Panc1 (cell line): ENCODE data around the gene SRP68. TPM values are rescaled to one million over a fixed set of nuclear protein-coding genes. Genes with fewer than 3 reads are reported as not detected.

Experiments
- ATAC-seq: fragments of 200-7000 bp; cut with Tn5 transposase; 2 replicates; pipeline ENCODE4 v1.9.1; 2020; ENCODE audit warnings: mild to moderate bottlenecking, moderate library complexity
- BruUV-seq: library from RNA; stranded (reverse); fragments of 400-500 nt; replicated peaks from 2 replicates; lab custom pipeline; 2021; lab: Mats Ljungman, UMichigan
- CTCF ChIA-PET: fragments of 300-600 bp; sonication (Branson Sonifier 250); formaldehyde crosslinking; loops from one replicate; lab custom pipeline; 2022; ENCODE audit warnings: antibody characterized with exemption; lab: Charles Lee
- POLR2A ChIA-PET: fragments of 300-600 bp; sonication (Branson Sonifier 250); formaldehyde crosslinking; loops from one replicate; lab custom pipeline; 2022; ENCODE audit warnings: antibody characterized with exemption; lab: Charles Lee
- DNase-seq: peaks from one replicate; pipeline ENCODE4 v3.0.0-alpha.2; 2010; ENCODE audit warnings: low read depth, low spot score
- H3K27ac ChIP-seq: 2 replicates; pipeline ENCODE4 v1.5.1; 2011; ENCODE audit warnings: mild to moderate bottlenecking, low read length, inconsistent platforms
- H3K27me3 ChIP-seq: fragments of 200-500 bp; sonication (Bioruptor generic); 2 replicates; pipeline ENCODE4 v1.6.0; 2014; ENCODE audit warnings: low read length, inconsistent platforms; ENCODE audit not compliant: control insufficient read depth, insufficient read depth
- H3K36me3 ChIP-seq: fragments of 200-500 bp; sonication (Bioruptor generic); 2 replicates; pipeline ENCODE4 v1.5.1; 2014; ENCODE audit warnings: inconsistent platforms, mild to moderate bottlenecking, low read length, moderate library complexity; ENCODE audit not compliant: control insufficient read depth, insufficient read depth
- H3K4me1 ChIP-seq: 2 replicates; pipeline ENCODE4 v1.5.1; 2011; ENCODE audit warnings: inconsistent platforms, mild to moderate bottlenecking, low read length, moderate library complexity; ENCODE audit not compliant: control insufficient read depth, insufficient read depth
- H3K4me3 ChIP-seq, 2 experiments: 2 replicates each; pipeline ENCODE4 v1.5.1; 2011 to 2012; ENCODE audit warnings: low read depth in 2 of 2, low read length in 2 of 2, mild to moderate bottlenecking in 2 of 2, inconsistent platforms in 1 of 2, moderate library complexity in 1 of 2
- H3K9me3 ChIP-seq: fragments of 200-500 bp; sonication (Bioruptor generic); 2 replicates; pipeline ENCODE4 v1.5.1; 2014; ENCODE audit warnings: low read depth, mild to moderate bottlenecking, inconsistent platforms, low read length, moderate library complexity; ENCODE audit not compliant: control insufficient read depth, insufficient read depth
- CTCF ChIP-seq: fragments of 450-650 bp; IDR thresholded peaks from 2 replicates; pipeline ENCODE4 v1.5.1; 2017; ENCODE audit warnings: mild to moderate bottlenecking
- POLR2AphosphoS5 ChIP-seq: IDR thresholded peaks from 2 replicates; pipeline ENCODE4 v1.6.1; 2012; ENCODE audit warnings: mild to moderate bottlenecking, low read depth, low read length, moderate library complexity
- REST ChIP-seq, 2 experiments: IDR thresholded peaks; 2 replicates each; pipeline ENCODE4 v1.6.1; 2011 to 2012; ENCODE audit warnings: low read depth in 2 of 2, control low read depth in 1 of 2, low read length in 1 of 2, mild to moderate bottlenecking in 1 of 2, moderate library complexity in 1 of 2; ENCODE audit not compliant: insufficient read depth in 1 of 2
- SIN3A ChIP-seq: IDR thresholded peaks from 2 replicates; pipeline ENCODE4 v1.6.1; 2012; ENCODE audit warnings: low read depth, mild to moderate bottlenecking, low read length, moderate library complexity, borderline replicate concordance; ENCODE audit not compliant: insufficient read depth
- in situ Hi-C: cut with HindIII; loops from 2 replicates; pipeline ENCODE4 v1.10.0; 2016; ENCODE audit warnings: low sequenced_read_pairs, low pct_unique_long_range_greater_than_20kb
- intact Hi-C: fragments of 100-400 bp; cut with micrococcal nuclease; formaldehyde crosslinking; loops from one replicate; pipeline ENCODE4 v1.10.0; 2022; ENCODE audit not compliant: unreplicated experiment
- total RNA-seq: library from RNA; stranded (reverse); gene quantifications from one replicate; pipeline ENCODE4 v1.2.1, GENCODE V29; 2021; ENCODE audit not compliant: unreplicated experiment

Gene SRP68
- total RNA-seq, 1 experiment from 2014 or later: 100 TPM

GRCh38 chr17:76083536-76084182 is 11.3 kb upstream of the SRP68 start:
- H3K9me3 ChIP-seq: no peaks in the 10 kb centered on the region
- DNase-seq (no peak), ATAC-seq (no peak)
- no peaks in the 10 kb centered on the region for H3K27me3 ChIP-seq
- no peak overlapping the region for H3K27ac ChIP-seq
- intact Hi-C loops: no loop called here
- H3K36me3 ChIP-seq: peaks cover 3% of the 10 kb centered on the region; the same call in 1 of the 2 replicates
- TF ChIP-seq REST (IDR thresholded peaks at IDR 0.05; ENCODE audit: insufficient read depth in 1 of 2, low read depth in 2 of 2, low read length in 1 of 2) (no peak), CTCF (no peak), SIN3A (no peak), POLR2AphosphoS5 (no peak)
- ChIA-PET POLR2A (no interaction called here), CTCF (interaction anchor here (0.6 kb wide), 1 partner anchor 10 kb away, joined by 8 read pairs; no protein-coding TSS in a partner anchor)
- BruUV-seq: no TSS peak
- no peak overlapping the region for H3K4me3 ChIP-seq
- in situ Hi-C loops: no loop called here
- peaks cover 10% of the 10 kb centered on the region for H3K4me1 ChIP-seq

- H3K27ac ChIP-seq: no peak overlapping the region
- DNase-seq (no peak), ATAC-seq (no peak)
- H3K4me3 ChIP-seq: no peak overlapping the region
- peak; percentile 19; the same call in 1 of the 2 replicates for TF ChIP-seq POLR2AphosphoS5
- TF ChIP-seq SIN3A: no peak
- H3K4me1 ChIP-seq: peaks cover 10% of the 10 kb centered on the region
- H3K27me3 ChIP-seq: no peaks in the 10 kb centered on the region
- peaks cover 3% of the 10 kb centered on the region; the same call in 1 of the 2 replicates for H3K36me3 ChIP-seq
- BruUV-seq: TSS peak; percentile 62
- ChIA-PET POLR2A (interaction anchor here (0.6 kb wide), 1 partner anchor 37 kb away, joined by 12 read pairs; no protein-coding TSS in a partner anchor), CTCF (no interaction called here)
- no peaks in the 10 kb centered on the region for H3K9me3 ChIP-seq
- intact Hi-C loops (no loop called here), in situ Hi-C loops (no loop called here)
These were observed 10.3 kb upstream of the SRP68 start for GRCh38 chr17:76082326-76083251.
